HG02852 (cell line): Measurements from ENCODE around the gene TMED4.
A peak's percentile ranks its signal among the peaks of the same experiment; 100 is the strongest.

Experiments used
- ATAC-seq: cut with Tn5 transposase; IDR thresholded peaks from one replicate; pipeline ENCODE4 v1.9.1; 2021; ENCODE audit warnings: mild to moderate bottlenecking, moderate library complexity; ENCODE audit not compliant: unreplicated experiment

TMED4 gene

GRCh38 chr7:44581879-44582603 is at the start of gene TMED4:
TMED4 (minus strand) TSS chr7:44582231; CDS start chr7:44582206, 25 bp downstream.
- ATAC-seq: peak; percentile 90

DNA sequence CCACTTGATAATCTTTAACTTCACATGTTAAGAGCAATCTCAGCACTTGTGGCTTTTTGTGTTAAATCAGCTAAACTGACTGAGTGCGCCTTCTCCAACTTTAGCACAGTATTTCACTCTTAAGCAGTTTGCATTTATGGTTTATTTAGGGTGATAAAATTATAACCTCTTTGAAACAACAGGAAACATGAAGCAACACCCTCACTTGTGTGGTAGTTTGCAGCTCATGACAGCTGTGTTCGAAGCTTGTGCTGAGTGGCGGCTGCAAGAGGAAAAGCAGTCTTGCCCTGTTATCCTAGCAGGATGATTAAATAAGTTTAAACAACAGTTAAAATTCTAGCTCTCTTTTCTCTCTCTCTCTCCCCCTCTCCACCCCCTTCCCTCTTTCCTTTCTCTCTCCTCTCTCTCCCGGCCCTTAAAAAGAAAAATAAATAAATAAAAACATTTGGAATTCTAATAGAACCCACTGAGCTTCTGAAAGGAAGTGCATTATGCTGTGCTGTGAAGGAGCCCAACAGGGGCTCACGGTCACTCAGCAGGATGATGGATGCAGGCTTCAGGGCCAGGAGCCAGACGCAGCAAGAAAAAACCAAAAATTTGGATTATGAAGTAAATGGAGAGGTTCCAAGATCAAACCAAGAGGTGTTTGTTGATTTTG is 49.6 kb upstream of the TMED4 start:
- no peak for ATAC-seq

- no peak for ATAC-seq
These were observed 48.9 kb upstream of the TMED4 start for GRCh38 chr7:44630792-44631457.

DNA sequence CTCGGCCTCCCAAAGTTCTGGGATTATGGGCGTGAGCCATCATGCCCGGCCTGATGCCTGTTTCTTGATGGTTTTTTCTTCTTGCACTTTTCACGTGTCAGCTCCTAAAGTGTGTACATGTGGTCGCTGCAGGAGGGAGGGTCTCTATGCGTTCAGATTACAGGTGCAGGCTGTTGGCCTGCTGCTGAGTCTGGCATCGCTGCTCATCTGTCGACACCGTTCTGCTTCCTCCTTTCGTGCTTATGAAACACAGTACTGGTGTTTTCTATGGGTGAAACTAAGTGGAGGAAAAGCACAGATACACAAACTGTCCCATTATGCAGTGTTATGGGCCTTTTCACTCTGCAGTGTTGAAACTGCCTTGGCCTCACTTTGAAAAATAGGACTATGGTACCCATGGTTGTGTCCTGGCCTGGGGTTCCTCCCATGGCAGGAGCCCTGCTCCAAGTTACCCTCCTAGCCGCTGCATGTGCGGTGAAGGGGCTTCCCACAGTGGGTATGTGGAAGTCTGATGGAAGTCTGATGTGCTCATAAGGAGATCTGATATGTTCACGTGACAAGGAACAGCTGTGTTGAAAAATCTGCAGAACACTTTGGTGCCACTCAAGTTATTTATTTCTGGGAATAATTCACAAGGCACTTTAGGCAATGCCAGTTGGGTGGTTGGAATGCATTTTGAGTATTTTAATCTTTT is 47.9 kb upstream of the TMED4 start:
- ATAC-seq: peak; percentile 41

- no peak for ATAC-seq
These were observed 44.6 kb upstream of the TMED4 start for GRCh38 chr7:44626620-44627019.

- ATAC-seq: no peak
These were observed 43.8 kb upstream of the TMED4 start for GRCh38 chr7:44625526-44626471.

GRCh38 chr7:44624318-44624717 is 42.3 kb upstream of the TMED4 start:
- ATAC-seq: no peak

DNA sequence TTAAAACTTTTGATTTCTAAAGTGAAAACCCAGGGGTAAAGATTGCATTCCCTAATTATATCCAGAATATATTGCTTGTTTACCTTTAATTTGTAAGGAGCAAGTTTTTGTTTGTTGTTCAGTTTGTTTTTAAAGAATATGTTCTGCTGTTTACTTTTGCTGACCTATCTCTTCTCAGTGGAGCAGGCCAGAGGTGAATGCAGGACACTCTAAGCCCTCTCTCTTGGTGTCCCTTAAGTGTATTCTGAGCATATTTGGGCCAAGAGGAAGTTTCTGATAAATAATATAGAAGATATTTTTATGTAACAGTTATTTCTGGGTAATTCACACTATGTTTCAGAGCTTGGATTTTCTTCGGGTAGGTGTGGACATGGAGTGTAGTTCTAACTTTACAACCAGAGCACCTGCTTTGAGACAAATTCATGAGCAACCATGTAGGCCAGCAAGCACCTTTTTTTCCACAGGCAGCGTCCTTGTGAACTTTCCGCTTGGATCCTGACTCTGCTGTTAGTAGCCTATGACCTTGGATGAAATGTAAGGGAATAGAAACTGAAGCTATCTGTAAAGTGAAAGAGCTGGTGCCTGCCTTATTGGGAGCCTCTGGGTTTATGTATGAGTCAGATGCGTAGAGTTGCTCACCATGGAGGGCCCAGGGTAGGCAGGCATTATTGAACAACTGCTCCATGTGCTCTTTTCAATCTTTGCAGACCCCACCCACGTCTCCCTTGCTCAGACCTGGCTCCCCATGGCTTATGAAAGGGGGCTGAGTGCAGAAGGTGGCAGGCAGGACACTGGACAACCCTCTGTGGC is 40.5 kb upstream of the TMED4 start:
- ATAC-seq: peak; percentile 78

- ATAC-seq: no peak
These were observed 39.7 kb upstream of the TMED4 start for GRCh38 chr7:44621750-44622103.

GRCh38 chr7:44621034-44621749 is 39.2 kb upstream of the TMED4 start:
- no peak for ATAC-seq

DNA sequence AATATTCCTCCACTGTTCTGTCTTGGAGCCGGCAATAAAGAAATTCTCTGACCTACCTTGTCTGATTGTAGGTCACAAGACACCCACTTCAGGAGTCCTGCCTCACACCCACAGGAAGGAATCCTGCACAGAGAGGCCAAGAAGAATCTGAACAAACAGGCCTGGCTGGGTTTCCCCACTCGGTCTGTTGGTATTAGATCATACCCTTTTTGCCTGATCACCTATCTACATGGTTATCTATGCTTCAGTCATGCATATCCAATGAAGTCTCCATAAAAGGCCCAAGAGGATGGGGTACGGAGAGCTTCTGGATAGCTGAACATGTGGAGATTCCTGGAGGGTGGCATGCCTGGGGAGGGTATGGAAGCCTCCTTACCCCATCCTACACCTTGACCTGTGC is 36.7 kb upstream of the TMED4 start:
- ATAC-seq: no peak

GRCh38 chr7:44618045-44618444 is 36.0 kb upstream of the TMED4 start:
- ATAC-seq: no peak

GRCh38 chr7:44617225-44617890 is 35.3 kb upstream of the TMED4 start:
- peak; percentile 35 for ATAC-seq

- ATAC-seq: no peak
These were observed 34.5 kb upstream of the TMED4 start for GRCh38 chr7:44616545-44616944.

DNA sequence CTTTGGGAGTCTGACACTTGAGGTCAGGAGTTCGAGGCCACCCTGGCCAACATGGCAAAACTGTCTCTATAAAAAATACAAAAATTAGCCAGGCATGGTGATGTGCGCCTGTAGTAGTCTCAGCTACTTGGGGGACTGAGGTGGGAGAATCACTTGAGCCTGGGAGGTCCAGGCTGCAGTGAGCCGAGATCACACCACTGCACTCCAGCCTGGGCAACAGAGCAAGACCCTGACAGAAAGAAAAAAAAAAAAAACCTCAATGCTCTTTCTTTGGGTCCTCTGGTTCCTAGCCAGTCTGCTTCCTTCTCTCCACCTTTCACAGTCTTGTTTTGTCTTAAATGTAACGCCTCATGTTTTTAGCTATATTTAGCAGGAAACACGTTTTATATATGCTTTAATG is 33.8 kb upstream of the TMED4 start:
- ATAC-seq: no peak

DNA sequence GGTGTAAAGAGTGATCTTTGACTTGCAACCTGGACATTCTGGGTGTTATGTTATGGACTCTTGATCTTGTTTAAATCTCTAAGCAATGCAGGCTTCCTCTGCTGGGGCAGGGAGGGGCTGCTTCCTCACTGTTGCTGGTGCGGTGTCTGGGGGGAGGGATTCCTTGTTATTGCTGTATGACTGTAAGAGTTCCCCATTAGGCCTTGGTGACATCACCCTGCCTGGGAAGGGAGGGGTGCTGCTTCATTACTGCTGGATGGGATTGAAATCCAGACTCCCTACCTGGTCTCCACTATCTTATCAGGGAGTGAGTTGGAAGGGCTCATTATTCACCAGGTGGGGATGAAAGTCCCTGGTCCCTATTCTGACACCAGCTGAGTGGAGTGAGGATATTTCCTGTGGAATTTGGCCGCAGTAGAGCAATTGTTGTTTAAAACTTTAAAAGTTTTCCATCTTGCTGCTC is 33.1 kb upstream of the TMED4 start:
- no peak for ATAC-seq

DNA sequence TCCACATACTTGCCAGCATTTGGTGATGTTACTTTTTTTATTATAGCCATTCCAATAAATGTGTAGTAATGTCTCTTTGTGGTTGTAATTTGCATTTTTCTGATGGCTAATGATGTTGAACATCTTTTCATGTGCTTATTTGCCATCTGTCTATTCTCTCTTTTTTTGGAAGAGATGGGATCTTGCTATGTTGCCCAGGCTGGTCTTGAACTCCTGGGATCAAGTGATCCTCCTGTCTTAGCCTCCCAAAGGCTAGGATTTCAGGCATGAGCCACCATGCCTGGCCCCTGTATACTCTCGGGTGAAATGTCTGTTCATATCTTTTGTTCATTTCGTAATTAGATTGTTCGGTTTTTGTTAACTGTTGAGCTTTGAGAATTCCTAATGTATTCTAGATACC is 27.8 kb upstream of the TMED4 start:
- ATAC-seq: no peak

- no peak for ATAC-seq
These were observed 27.1 kb upstream of the TMED4 start for GRCh38 chr7:44608916-44609648.
